Vagina (tissue), 2 donors: ENCODE data around the gene ZNF536.

ENCODE experiments used
- CTCF ChIP-seq, 3 experiments: fragments of 450-650 bp in 2 of 3; fragments of 200-600 bp in 1 of 3; sonication (generic) in 1 of 3; IDR thresholded peaks; one replicate each; pipeline ENCODE4 v1.5.1; 2017 to 2019; ENCODE audit warnings: antibody characterized with exemption in 3 of 3, mild to moderate bottlenecking in 2 of 3, moderate library complexity in 2 of 3
- POLR2AphosphoS5 ChIP-seq, 2 donors: sonication (generic); formaldehyde crosslinking; IDR thresholded peaks; one replicate each; pipeline ENCODE4 v1.9.0; 2017; ENCODE audit warnings: antibody characterized with exemption in 2 of 2, mild to moderate bottlenecking in 2 of 2, low read depth in 1 of 2; ENCODE audit not compliant: insufficient read depth in 1 of 2

DNA sequence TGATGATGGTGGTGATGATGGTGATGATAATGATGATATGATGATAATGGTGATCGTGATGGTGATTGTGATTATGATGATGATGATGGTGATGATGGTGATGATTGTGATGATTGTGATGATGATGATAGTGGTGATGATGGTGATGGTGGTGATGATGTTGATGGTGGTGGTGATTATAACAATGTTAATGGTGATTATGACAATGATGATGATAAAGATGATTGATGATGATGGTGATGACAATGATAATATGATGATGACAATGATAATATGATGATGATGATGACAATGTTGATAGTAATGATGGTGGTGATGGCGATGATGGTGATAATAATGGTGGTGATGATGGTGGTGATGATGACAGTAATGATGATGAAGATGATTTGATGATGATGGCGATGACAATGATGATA is 34.1 kb upstream of the ZNF536 start:
- TF ChIP-seq CTCF (IDR thresholded peaks at IDR 0.05) (no peak), POLR2AphosphoS5 (IDR thresholded peaks at IDR 0.05; ENCODE audit: insufficient read depth in 1 of 2, low read depth in 1 of 2) (no peak)
